Lower leg skin (tissue), 4 donors: Measurements from ENCODE around the gene MYT1. TPM values are rescaled to one million over a fixed set of nuclear protein-coding genes. Genes with fewer than 3 reads are reported as not detected.
A peak's percentile ranks its signal among the peaks of the same experiment; 100 is the strongest.

Source experiments
- DNase-seq, 2 donors: peaks; one replicate each; pipeline ENCODE4 v3.0.0-alpha.2; 2019; ENCODE audit warnings: low spot score in 2 of 2
- H3K4me3 ChIP-seq: fragments of 200-600 bp; sonication (generic); 2 replicates; pipeline ENCODE4 v1.5.1; 2017; ENCODE audit warnings: mild to moderate bottlenecking, low read depth; ENCODE audit not compliant: poor library complexity, severe bottlenecking
- CTCF ChIP-seq, 3 donors: fragments of 450-650 bp; IDR thresholded peaks; one replicate each; pipeline ENCODE4 v1.5.1; 2016; ENCODE audit warnings: antibody characterized with exemption in 3 of 3, mild to moderate bottlenecking in 3 of 3, moderate library complexity in 2 of 3
- POLR2A ChIP-seq, 2 donors: fragments of 450-650 bp; IDR thresholded peaks; one replicate each; pipeline ENCODE4 v1.6.1; 2016 to 2017; ENCODE audit warnings: antibody characterized with exemption in 2 of 2, mild to moderate bottlenecking in 1 of 2, moderate library complexity in 1 of 2
- WGBS, 2 donors: methylation state at CpG; one replicate each; pipeline ENCODE4 v1.1.5; 2018; 5-methylcytosine and 5-hydroxymethylcytosine counted together
- intact Hi-C: fragments of 100-400 bp; cut with DNase I; formaldehyde crosslinking; loops from one replicate; pipeline ENCODE4 v1.15.0; 2023; ENCODE audit warnings: low total_unique reads
- total RNA-seq, 4 donors: library from RNA; depleted of rRNA; stranded (reverse); fragments of >200 nt; gene quantifications; one replicate each; pipeline ENCODE4 v1.1.0, GENCODE V29; 2016

MYT1 gene
- total RNA-seq, 4 donors from 2014 or later, result 0.26 TPM; not detected in 3

- no peak for DNase-seq
- no peak overlapping the region for H3K4me3 ChIP-seq
- no peak for TF ChIP-seq POLR2A (IDR thresholded peaks at IDR 0.05)
- TF ChIP-seq CTCF (IDR thresholded peaks at IDR 0.05), result peak in 1 of 3 donors; percentile 48
- WGBS, 2 donors, result 89 to 93% methylated on average over 19 to 21 of the region's 27 CpGs
- intact Hi-C loops, result no loop called here
These were observed 72.2 kb downstream of the MYT1 start for GRCh38 chr20:64236137-64237088.

- 89% methylated on average over 16 to 17 of the region's 17 CpGs for WGBS, 2 donors
- no peak for DNase-seq
- TF ChIP-seq POLR2A (IDR thresholded peaks at IDR 0.05), result no peak
- TF ChIP-seq CTCF (IDR thresholded peaks at IDR 0.05), result no peak
- H3K4me3 ChIP-seq, result no peak overlapping the region
- intact Hi-C loops, result no loop called here
These were observed 73.1 kb downstream of the MYT1 start for GRCh38 chr20:64237316-64237715.

GRCh38 chr20:64238115-64238825 lies 74.0 kb downstream of the MYT1 start:
- intact Hi-C loops, result no loop called here
- 73 to 74% methylated on average over 11 of the region's 11 CpGs for WGBS, 2 donors
- DNase-seq, result no peak
- TF ChIP-seq POLR2A (IDR thresholded peaks at IDR 0.05) (no peak), CTCF (IDR thresholded peaks at IDR 0.05) (no peak)
- no peak overlapping the region for H3K4me3 ChIP-seq

GRCh38 chr20:64238851-64239387 lies 74.7 kb downstream of the MYT1 start:
- intact Hi-C loops, result no loop called here
- DNase-seq, result no peak
- no peak overlapping the region for H3K4me3 ChIP-seq
- 74 to 75% methylated on average over 7 of the region's 7 CpGs for WGBS, 2 donors
- TF ChIP-seq POLR2A (IDR thresholded peaks at IDR 0.05) (no peak), CTCF (IDR thresholded peaks at IDR 0.05) (no peak)

GRCh38 chr20:64239449-64240242 lies 75.4 kb downstream of the MYT1 start:
- intact Hi-C loops, result no loop called here
- no peak for TF ChIP-seq POLR2A (IDR thresholded peaks at IDR 0.05)
- no peak for TF ChIP-seq CTCF (IDR thresholded peaks at IDR 0.05)
- H3K4me3 ChIP-seq, result no peak overlapping the region
- WGBS, 2 donors, result 80 to 92% methylated on average over 19 of the region's 19 CpGs
- DNase-seq, result no peak
